ENCODE measurements around the gene AWAT2. TPM values are rescaled to one million over a fixed set of nuclear protein-coding genes. Genes with fewer than 3 reads are reported as not detected.

Gene AWAT2
- total RNA-seq: not detected

GRCh38 chrX:70049925-70050324 lies at the start of gene AWAT2:
AWAT2 (minus strand) TSS chrX:70049938; CDS start chrX:70049932, 6 bp downstream.

DNA sequence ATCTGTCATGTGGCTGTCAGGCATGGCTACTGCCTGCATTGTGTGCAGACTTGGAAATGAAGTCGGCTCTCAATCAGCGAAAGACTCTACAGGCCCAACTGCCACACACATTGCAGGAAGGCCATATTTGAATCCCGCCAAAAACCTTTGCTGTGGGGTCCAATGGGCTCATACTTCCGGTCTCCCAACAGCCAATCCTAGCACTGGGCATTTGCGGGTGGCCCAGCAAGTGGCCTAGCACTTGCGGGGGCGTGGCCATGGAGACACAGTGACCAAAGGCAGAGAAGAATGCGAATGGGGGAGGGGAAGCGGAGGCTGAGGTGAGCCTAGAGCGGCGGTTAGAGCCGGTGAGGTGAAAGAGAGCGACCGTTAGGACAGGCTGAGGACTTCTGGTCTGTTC lies 12.3 kb upstream of the AWAT2 start, which contains the start of gene OTUD6A:
OTUD6A (plus strand) TSS at position 382 of the 400 bp plus-strand sequence. CDS start 68 bp downstream, outside the sequence.

Small RNA genes within 50 kb of the gene (small RNA-seq; reads per million reads assigned to genes)
- gene MIR676: 1.0 to 1.4 reads per million in 2 donors

Other genes with a start within 250 kb of the AWAT2 start
- gene OTUD6A, start 12.5 kb upstream of the AWAT2 start, total RNA-seq: not detected
- gene IGBP1, start 83.5 kb upstream of the AWAT2 start, total RNA-seq: 10 to 100 TPM; 32.7 to 50.6 TPM
- gene DGAT2L6, start 127.5 kb upstream of the AWAT2 start, total RNA-seq: not detected
- not detected for gene AWAT1, start 184.7 kb upstream of the AWAT2 start, total RNA-seq
- gene P2RY4, start 210.3 kb upstream of the AWAT2 start, total RNA-seq: under 1 TPM in 1 of 2 donors, not detected in 1; 0.34 TPM
- not detected for gene ARR3, start 218.4 kb upstream of the AWAT2 start, total RNA-seq
- not detected for gene RAB41, start 232.2 kb upstream of the AWAT2 start, total RNA-seq
- gene PDZD11, start 240.0 kb upstream of the AWAT2 start, total RNA-seq: 10 to 100 TPM; 54.0 to 64.3 TPM
- gene KIF4A, start 240.2 kb upstream of the AWAT2 start, total RNA-seq: 10 to 100 TPM; 11.7 to 20.6 TPM

Data from melanocyte of skin (primary cell).